Hypothalamus (tissue), 51 donors: Measurements from ENCODE around the gene SLC26A9.
A peak's percentile ranks its signal among the peaks of the same experiment; 100 is the strongest.

Experiments
- DNase-seq, 51 donors: peaks; one replicate each; lab custom pipeline; 2025; lab: John Stamatoyannopoulos, UW

The SLC26A9 gene

DNA sequence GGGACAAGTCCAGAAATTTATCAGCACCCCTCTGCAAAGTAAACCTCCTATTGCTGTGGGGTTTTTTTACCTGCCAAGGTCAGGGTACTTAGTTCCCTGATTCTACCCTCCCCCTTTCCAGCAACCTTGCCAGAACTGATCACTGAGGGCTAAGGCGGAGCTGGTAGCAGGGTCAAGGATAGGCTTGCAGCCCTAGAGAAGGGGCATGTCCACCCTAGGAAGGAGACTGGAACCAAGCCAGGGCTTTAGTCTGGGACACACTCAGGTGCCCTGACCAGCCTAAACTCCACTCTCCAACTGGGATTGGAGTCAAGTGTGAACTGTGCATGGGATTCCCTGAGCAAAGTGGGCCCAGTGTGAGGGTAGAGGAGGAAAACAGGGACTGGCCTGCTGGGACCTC, 6.5 kb upstream of the SLC26A9 start:
- DNase-seq = no peak

DNA sequence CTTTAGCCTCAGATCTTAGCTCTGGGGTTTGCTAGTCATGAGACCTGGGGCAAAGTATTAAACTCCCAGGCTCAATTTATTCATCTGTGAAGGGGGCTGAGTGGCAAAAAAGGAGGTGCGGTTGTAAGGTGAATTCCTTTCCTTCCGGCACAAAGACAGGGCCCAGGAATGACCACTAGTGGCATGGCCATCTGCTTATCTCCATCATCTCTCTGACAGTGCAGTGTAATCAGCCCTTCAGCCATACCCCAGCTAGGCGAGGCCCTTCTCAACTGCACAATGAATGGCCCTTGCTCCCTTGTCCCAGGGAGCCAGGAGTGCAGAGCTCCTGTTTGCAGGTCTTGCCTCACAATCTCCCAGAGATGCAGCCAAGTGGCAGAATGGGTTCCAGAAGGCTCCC, 5.6 kb upstream of the SLC26A9 start:
- no peak for DNase-seq

DNA sequence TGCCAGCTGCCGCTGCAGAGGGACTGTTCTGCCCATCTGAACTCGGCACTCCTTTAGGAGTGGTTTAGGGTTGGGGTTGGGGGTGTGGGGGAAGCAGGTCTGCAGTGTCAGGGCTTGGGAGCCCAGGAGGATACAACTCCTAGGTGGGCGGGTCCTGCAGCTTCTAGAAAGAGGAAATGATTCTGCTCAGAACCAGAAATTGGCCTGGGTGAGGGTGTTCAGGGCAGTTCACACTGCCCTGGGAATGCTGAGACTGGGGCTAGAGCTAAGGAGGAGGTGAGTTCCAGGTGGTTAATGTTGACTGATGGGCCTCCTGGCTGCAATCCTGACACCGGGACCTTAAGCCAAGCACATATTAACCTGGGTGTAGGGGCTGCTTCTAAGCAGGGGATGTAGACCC, 4.8 kb upstream of the SLC26A9 start:
- no peak for DNase-seq

DNA sequence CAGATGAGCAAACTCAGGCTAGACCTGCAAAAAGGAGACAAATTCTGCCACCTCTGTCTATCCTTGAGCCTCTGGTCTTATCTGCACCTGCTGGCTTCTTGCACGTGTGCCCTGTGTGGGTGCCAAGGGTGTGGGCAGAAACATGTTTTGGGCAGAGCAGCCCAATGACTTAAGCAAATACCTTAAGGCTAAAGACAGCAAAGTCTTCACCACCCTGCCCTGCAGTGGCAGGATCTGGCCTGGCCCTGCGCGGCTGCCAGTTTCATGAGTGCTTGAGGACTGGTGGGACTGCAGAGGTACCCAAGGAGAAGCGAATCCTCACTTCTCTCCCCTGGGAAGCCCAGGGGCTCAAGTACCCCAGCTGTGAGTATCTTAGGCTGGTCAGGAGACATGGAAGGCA, 3.8 kb upstream of the SLC26A9 start:
- no peak for DNase-seq

DNA sequence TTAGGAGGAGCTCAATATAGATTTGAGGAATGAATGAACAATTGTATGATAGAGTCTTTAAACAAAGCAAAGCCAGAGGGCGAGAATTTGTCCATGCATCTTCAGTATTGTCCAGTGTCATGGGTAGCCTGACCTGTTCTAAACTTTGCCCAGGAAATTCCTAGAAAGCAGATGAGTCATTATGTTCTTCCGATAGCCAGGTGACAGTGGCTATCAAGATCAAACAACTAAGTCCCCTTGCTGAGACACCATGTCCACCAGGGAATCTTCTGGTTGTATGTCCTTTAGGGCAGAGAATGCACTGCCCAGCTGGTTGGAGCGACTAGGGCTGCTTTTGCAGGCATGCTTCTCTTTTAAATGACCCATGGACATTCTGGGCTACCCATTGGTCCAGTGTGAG, 1.8 kb upstream of the SLC26A9 start:
- no peak for DNase-seq

DNA sequence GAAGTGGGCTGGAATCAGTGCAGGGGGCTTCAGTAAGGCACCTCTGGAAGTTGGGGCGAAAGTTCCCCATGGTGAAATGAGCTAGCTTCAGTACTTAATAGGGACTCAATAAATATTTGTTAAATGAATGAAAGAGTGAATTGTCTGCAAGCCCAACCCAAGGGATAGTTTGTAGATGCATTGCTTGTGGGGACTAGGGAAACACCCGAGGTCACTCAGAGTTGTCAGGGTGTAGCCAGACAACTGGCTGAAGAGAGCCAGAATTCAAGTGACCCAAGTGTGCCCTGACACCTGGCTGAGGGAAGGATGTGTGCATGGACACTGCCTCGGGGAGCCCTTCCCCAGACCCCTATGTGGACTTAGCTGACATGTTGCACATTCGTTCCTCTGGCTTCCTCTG, 1.3 kb upstream of the SLC26A9 start:
- no peak for DNase-seq

DNA sequence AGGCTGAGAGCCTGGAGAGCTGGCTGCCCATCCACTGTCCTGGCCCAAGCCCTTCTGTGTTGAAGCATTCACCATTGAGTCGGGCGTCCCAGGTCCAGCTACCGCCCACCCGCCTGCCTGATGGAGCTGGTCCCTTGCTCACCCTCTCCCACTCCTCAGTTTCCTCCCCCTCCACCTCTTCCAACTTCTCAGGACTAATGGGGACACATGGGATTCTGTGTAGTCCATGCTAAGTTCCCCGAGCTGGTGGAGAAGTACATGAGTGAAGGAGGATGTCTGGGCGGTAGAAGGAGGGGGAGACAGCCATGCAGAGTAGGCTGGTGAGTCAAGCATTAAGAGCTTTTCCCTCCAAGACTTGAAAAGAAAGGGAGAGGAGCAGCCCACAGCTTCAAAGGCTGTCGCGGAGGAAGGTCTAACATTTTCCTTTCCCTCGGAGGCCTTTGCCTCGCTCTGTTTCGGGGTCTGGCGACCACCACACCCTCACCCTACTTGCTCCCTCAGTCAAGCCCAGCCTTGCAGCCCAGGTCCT, 561 bp downstream of the SLC26A9 start:
- no peak for DNase-seq

DNA sequence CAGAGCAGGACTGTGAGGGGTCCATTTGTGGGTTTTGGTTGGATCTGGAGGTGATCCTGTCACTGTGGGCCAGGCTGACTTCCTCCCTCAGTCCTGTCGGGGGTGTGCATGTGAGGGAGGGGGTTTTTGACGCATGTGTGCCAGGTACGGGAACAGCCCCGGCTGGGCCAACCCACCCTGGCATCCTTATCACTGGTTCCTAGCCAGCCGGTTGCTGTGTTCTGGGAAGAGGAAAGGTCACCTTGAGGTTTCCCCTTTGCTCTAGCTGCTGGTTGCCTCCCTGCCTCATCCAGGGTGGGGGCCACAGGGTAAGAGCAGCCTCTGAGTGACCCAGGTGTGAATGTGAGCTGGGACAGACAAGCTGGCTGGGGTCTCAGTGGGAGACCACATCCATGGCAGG, 2.5 kb downstream of the SLC26A9 start:
- DNase-seq = no peak

DNA sequence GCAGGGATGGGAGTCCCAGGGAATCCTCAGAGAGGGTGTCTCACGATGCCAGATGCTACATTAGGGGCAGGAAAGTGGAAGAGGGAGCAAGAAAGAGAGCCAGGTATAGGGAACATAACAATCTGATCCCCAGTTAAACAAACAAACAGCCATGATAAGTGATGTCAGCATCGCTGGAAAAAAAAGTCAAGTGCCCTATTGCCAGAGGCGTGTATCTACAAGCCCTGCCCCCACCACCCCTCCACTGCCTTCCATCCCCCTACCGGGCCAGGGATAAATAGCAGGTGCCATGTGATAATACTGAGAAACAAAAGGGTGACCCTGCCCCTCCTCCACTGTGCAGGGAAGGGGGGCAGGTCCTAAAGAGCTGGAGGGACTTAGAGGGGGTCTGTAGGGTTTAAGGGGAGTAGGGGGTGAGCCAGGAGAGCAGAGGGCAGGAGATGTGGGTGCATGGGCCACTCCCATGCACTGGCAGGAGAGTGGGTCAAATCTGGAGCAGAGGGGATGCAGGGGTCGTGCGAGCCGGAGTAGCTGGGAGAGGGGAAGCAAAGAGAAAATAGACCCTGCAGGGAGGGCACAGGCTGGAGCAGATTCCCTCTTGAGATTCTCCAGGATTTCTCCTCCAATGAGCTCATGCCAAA, 3.4 kb downstream of the SLC26A9 start:
- DNase-seq = no peak

DNA sequence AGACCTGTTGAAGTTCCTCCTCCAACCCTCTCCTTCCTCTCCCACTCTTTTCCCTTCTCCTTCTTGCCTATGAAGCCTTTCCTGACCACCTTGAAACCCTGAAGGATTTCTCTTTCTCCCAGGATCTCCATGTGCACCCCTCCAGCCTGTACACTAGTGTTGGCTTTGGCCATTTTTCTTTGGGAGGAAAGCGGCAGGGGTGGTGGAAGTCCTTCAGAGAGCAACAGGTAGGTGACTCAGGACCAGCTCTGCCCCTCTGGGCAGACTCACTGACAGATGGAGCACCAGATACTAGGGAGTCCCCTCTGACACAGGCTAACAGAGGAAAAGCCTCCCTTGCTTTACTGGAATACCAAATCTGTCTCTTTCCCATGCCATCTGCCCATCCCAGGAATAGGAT, 4.6 kb downstream of the SLC26A9 start:
- DNase-seq = no peak

DNA sequence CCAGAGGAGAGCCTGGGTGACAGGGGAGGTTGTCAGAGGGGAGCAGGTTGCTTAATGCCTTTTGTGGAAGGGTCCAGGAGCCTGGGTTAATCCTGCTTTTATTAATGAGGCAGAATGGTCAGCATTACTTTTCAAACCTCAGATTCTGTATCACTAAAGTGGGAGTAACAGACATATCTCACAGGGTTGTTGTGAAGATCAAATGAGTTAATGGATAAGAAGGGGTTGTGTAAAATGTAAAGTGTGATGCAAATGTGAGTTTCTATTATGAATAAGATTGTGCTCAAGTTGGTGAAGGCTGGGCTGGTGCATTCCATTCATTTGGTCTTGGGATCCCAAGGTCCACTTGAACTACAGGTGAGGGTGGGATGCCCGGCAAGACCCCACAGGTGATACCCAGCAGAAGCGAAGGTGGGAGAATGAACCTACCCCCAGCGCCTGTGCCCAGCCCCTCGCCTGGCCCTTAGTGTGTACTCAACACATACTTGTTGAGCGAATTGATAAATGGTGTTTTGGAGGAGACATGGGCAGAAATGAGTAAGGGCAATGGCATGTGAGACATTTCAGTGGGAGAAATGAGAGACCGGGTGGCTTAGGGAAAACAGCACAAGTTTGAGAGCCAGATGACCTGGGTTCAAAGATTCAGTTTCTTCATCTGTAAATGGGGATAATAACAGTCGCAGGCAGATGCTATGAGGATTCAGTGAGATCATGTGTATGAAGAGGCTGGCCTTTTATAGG, 6.2 kb downstream of the SLC26A9 start:
- DNase-seq = no peak

DNA sequence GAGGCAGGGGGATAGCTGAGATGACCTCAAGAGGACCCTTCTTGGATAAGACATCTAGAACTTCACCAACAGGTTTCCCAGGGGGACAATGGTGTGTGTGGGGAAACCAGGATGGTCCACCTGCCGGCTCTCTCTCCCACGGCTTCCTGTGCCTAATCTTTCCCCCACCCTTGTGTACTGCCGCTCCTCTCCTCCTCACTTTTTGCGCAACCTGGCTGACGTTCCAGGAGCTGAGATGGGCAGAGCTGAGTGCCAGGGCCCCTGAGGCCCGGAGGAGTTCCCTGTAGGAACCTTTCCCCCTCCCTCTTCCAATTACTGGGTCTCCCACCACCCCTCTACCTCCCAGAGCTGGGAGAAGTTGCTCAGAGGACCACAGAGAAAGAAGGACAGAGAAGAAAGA, 6.9 kb downstream of the SLC26A9 start:
- DNase-seq = no peak

DNA sequence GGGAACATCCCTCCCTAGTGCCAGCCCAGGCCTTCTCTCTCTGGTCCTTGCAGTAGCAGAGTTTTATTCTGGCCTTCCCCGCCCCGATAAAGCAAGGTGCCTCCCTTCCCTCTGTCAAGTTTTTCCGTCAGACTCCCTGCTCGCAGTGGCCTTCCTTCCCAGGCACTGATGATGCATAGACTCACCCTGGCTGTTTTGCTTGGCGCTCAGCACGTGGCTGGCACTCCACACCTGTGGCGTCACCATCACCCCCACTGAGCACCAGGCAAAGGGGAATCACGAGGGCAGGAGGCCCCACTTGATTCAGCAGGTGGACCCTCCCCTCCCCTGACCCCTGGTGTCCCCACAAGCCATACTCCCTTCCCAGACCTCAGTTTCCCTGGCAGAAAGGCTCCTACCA, 7.4 kb downstream of the SLC26A9 start:
- no peak for DNase-seq

DNA sequence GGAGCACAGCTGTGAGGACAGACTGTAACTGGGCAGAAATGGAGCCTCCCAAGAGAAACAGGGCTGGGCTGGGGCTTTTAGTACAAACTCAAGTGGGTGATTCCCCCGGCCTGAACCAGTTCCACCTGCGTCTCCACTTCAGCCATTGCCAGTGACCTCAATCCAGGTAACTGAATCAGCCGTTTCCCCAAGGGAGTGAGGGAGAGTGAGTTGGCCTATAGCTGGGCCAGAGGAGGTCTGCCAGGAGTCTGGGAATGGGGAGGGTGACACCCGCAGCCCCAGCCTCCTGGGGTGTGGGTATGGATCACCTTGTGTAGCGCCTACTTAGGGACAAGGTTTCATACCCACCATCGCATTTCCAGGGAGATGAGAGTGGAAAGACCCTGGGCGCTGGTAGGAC, 8.5 kb downstream of the SLC26A9 start:
- DNase-seq = no peak

DNA sequence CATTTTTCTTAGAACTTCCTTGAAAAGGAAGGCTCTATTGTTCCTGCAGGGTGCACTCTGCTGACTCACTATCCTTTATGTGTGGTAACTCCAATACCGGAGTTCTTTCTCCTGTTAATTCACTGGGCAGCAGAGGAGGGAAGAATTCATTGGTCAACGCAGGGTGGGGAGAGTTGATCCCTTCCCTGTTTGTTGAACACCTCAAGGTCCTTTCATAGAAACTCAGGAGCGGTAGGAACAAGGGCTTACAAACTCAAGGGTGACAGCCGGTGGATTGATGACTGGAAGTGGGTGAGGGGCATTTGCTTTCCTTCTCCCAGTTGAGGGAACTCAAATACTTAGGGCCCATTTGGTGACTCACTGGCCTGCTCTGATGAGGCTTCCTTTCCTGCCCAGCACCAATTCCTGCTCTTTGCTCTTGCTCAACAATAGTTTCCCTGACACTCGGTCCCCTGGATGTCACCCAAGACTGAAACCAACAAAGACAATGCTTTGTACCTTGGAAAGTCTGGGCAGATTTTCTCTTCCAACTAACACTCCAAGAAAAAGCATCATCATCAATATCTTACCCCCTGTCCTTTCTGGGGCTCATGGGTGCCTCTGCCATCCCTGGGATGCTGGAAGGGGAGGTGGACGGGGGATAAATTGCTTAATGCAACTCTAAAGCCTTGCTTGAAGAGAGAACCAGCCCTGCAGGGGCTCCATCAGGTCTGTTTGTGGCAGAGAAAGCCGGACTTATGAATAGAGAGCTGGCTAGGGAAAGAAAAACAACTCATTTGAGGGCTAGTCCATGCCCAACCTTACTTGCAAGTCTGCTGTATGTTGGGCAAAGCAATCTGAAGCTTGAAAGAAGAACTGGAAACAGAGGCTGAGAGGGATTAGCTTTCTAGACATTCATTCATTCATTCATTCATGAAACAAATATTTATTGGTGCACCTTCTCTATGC, 9.3 kb downstream of the SLC26A9 start:
- DNase-seq = peak in 29 of 51 donors; percentile 10 to 82 (median 39)

DNA sequence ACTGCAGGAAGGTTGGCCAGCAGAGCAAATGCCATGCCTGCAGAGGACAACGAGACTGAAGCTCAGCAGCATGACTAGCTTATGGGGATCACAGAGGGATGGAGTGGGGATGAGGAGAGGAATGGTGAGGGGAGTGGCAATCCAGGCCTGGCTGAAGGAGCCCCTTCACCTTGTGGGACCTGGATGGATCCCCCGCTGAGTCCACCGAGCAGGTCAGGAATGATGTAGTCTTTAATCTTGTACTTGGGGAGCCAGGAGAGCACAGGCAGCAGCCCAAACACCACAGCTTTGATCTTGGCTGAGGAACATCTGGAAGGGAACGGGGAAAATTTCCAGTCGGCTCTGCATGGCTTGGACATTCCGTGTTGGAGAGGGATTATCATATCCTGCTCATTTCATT, 10.5 kb downstream of the SLC26A9 start:
- DNase-seq = no peak

DNA sequence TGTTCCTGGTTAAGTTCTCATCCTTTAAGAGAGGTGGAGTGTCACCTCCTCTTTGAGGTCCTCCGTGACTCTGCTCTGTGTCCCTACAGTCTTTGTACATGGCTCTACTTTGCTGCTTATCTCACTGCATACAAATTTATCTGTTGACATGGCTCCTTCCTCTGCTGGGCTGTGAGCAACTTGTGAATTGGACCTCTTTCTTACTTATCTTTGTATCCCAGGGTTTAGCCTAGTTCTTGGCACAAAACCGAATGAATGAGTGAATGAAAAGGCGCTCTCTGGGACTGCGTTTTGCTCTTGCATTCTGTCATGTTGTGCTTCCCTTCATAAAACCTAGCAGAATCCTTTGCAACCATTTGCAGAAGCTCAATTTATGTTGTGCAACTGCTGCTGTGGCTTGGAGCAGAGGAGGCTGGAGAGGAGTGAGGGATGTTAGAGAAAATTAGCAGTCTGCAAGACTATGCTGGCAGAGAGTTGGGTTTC, 12.4 kb downstream of the SLC26A9 start:
- peak in 1 of 51 donors; percentile 10 for DNase-seq

DNA sequence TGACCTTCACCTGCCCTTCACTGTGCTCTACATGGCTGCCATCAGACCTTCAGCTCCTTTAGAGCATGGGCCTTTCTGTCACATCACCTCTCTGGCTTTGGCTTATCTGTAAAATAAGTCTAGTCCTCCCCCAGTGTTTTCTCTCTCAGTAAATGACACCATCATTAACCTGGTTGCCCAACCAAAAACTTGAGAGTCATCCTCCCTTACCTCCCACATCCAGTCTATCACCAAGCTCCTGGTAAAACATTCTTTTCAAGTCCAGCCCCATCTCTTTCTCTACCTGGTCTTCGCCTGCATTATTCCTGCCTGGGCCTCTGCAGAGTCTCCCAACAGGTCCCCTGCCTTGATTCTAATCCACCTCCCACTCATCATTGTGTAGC, 13.1 kb downstream of the SLC26A9 start:
- DNase-seq = no peak

DNA sequence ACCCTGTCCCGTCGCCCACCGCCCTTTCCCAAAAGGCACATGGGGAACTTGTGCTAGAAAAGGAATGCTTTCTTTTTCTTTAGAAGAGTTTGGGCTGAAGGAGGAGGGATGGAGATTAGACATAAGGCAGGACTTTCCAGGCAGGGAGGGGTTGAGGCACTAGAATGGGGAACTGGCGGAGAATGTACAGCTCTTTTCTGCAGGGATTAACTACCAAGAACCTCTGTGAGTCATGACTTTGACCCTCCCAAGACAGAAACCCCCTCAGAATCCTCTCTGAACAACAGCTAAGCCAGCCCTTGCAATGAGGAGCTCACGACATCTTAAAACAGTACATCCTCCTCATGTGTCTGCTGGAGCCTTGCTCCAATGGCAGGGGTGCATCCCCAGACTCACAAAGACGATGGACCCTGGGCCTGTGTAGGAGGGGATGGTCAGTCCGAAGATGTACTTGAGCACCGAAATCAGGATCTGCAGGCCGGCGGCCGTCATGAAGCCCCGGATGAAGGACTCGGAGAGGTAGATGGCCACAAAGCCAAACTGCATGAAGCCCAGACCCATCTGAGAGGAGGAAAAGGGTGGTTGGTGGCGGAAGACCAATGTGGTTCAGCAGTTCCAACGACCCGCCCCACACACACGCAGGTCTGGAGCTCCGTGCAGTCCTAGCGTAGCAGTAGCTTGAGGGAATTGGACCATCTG, 13.6 kb downstream of the SLC26A9 start:
- DNase-seq = no peak

DNA sequence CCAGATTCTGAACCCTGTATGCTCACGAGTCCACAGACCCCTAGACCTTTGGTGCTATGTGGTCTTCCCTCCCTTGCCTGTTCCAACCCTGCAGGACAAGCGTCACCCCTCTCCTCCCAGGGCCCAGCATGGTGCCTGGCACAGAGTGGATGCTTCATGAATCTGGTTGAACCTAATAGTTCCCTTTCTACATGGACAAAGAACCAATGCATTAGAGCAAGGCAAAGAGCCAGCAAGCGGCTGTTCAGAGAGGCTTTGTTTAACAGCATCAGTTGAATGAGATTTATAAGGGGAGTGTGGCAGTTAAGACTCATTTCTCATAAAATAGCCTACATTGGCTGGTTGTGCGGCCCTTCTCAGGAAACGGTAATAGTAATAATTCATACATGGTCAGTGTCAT, 14.9 kb downstream of the SLC26A9 start:
- DNase-seq = peak in 41 of 51 donors; percentile 20 to 93 (median 75)

DNA sequence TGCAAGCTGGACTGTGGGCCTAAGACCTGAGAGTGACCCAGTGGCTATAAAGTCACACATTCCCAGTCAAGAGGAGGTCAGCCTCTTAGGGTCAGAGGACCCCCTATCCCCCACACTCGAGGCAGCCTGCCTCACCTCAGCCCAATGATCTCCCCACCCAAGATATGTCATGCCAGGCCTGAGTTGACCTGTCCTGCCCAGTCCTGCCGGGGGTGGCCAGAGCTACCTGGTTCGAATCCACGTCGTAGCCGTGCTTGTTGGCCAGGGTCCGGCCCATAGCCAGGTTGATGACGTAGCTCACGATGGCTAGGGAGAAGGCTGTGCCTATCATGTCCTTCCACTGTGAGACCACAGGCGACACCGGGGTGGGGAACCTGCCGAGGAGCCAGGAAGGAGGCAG, 15.6 kb downstream of the SLC26A9 start:
- DNase-seq = no peak
